Globus pallidus (tissue), 1 donor: ENCODE results near the gene ASPDH.
"Not testable (repeated sequence)": the region's sequence is repeated elsewhere in the genome, so short reads cannot be mapped to it uniquely, and the experiment has no call there.

Source experiments
- DNase-seq: peaks from one replicate; pipeline ENCODE4 v3.0.0-alpha.2; 2015; ENCODE audit warnings: low spot score

The ASPDH gene

DNA sequence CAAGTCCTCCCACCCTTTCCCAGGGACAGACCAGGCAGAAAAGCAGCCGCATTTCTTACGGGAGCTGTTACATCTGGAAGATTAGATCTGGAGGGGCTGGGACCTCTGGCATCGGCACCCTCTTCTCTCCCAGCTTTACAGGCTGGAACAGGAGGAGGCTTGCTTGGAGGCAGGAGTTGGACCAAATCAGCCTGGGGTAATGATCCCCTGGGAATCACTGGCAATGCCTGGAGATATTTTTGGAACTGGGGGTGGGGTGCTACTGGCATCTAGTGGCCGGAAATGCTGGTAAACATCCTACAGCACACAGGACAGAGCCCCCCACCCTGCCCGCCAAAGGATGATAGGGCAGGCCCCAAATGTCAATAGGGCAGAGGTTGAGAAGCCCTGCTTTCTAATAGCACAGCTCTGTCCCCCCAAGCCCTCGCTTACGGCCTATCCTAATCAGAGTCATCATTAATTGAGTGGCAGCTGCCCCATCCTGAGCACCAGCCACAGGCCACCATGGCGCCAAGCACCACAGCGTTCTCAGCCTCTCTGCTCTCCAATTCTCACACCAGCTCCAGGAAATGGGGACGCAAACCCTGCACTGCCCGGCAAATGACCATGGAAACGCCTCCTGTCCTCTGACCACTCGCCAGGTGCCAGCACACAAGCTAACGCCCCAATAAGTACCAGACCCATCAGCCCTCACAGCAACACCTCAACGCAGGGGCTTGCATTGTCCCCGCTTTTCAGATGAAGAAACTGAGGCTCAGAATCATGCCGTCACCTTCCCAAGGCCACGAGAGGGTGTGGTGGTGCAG lies 33.9 kb upstream of the ASPDH start:
- peak; percentile 69 for DNase-seq

DNA sequence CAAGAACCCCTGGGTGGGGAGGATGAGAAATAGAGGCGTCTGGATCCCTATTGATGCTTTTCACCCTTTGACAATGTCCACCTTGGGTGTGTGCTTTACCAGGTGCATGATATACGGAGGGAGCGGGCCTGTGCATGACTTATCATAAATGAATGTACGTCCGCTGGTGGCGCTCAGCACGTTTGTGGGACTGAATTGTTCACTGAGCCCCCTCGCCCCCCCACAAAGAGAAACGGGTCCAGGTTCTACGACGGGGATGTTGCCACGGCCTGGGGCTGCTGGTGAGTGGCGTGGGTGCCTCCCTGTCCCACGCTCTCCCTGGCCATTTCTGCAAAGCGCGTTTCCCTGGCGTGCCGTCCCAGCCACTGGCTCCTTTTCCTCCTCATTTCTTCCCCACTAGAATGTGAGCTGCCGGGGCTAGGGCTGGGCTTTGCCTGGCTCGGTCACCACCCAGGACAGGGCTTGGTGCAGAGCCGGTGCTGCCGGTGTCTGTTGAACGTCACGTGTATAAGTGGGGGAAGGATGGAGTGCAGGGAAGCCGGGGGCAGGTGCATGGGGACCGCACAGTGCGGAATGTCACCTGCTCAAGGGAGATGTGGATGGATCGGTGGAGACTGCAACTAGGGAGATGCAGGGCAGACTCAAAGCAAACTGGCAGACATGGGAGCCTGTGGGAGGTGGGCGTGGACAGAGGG lies 33.0 kb upstream of the ASPDH start:
- DNase-seq = no peak

GRCh38 chr19:50542943-50543342 lies 29.2 kb upstream of the ASPDH start:
- no peak for DNase-seq

DNA sequence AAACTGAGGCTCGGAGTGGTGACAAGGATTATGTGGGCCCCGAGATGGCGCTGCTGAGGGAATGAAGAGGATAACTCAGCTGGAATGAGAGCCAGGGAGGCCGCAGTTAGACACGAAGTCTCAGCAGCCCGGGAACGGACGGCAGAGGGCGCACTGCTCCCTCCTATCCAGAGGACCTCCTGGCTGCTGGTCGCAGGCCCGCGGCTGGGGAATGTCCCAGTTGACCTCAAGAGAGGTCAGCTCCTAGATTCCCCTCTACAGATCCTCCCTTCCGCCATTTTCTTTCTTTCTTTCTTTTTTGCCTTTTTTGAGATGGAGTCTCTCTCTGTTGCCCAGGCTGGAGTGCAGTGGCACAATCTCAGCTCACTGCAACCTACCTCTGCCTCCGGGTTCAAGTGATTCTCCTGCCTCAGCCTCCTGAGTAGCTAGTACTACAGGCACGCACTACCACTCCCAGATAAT lies 24.1 kb upstream of the ASPDH start:
- DNase-seq = peak; percentile 87

GRCh38 chr19:50537306-50537685 lies 23.6 kb upstream of the ASPDH start:
- DNase-seq = no peak

- DNase-seq = no peak
Measured at GRCh38 chr19:50536662-50537305, 23.1 kb upstream of the ASPDH start.

DNA sequence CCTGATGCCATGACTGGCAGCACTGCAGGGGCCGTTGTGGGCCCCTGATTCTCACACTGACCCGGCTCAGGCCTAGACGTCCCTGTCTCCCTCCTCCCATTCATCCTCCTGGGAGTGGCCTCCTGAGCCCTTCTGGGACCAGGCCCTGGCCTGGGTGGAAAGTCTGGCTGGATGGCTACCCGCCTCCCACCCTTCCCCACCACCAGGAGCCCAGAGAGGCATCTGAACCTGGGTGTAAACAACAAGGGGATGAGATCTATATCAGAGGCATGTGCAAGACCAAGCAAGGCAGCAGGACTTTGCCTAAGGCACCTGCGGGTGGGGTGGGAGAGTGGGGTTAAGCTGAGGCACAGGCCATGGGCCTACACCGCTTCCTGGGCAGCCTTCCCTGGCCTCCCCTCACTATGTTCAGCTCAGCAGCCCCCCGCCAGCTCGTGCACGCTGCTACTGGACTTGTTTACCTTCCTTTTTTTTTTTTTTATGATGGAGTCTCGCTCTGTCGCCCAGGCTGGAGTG lies 22.0 kb upstream of the ASPDH start:
- DNase-seq = no peak

- DNase-seq = no peak
Measured at GRCh38 chr19:50534478-50534877, 20.8 kb upstream of the ASPDH start.

- DNase-seq = no peak
Measured at GRCh38 chr19:50532952-50533351, 19.2 kb upstream of the ASPDH start.

- DNase-seq = no peak
Measured at GRCh38 chr19:50531171-50531612, 17.5 kb upstream of the ASPDH start.

GRCh38 chr19:50528052-50528451 lies 14.3 kb upstream of the ASPDH start:
- not testable (repeated sequence) for DNase-seq

GRCh38 chr19:50522881-50523280 lies 9.2 kb upstream of the ASPDH start:
- no peak for DNase-seq

DNA sequence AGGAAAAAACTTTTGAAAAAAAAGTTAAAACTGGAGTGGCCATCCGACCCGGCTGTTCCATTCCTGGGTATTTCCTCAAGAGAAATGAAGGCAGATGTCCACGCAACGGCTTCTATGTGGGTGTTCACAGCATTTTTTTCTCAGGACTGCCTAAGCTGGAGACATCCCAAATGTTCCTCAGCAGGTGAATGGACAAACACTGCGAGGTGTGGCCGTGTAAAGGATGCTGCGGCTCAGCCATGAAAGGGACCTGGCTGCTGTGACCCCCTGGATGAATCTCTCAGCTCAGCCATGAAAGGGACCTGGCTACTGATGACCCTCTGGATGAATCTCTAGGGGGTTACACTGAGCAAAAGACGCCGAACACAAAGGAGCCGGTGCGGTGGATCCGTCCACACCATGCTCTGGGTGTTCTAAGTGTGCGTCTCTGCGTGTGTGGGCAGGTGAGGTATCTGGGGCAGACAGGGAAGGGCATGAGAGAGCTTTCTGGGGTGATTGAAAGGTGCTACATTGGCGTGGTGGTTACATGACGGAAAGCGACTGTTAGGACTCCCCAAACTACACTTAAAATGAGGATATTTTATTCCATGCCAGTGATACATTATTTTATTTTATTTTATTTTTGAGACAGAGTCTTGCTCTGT lies 7.2 kb upstream of the ASPDH start:
- DNase-seq = no peak

- DNase-seq = no peak
Measured at GRCh38 chr19:50519006-50519575, 5.4 kb upstream of the ASPDH start.

- no peak for DNase-seq
Measured at GRCh38 chr19:50518091-50519005, 4.6 kb upstream of the ASPDH start.

DNA sequence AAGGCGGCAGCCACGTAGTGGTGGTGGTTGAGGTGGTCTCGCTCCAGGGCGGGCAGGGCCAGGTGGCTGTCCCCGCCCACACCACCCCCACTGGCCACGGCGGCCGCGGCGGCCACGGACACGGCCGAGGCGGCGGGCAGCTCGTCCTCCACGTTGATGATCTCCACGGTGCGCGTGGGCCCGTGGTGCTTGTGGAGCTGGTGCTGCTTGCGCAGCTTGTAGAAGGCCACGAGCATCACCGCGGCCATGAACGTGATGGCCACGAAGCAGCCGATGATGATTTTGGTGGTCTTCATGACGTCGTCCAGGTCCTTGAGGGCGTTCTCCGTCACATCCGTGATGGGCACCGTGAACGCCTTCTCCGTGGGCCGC lies 4.0 kb upstream of the ASPDH start:
- no peak for DNase-seq

GRCh38 chr19:50516964-50517703 lies 3.4 kb upstream of the ASPDH start:
- DNase-seq = no peak

DNA sequence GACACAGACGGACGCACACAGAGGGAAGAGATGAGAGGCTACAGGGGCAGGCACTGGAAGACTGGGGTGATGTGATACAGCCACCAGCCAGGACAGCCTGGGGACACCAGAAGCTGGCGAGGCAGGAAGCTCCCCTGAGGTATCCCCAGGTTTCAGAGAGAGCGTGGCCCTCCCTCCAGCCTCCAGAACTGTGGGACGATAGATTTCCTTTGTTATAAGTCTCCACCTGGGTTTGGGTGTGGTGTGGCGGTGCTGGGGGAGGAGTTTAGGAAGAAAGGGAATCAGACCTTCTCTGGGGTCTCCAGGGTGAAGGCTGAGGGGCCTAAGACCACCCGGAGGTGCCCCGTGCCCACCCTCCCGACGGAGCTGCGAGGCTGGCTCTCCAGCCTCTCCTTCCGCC lies 2.7 kb upstream of the ASPDH start:
- no peak for DNase-seq

GRCh38 chr19:50515168-50515561 lies 1.5 kb upstream of the ASPDH start:
- DNase-seq = no peak
